Adrenal gland (tissue), 12 donors: ENCODE results near the gene FOXP2. TPM values are rescaled to one million over a fixed set of nuclear protein-coding genes. Genes with fewer than 3 reads are reported as not detected.

Source experiments
- DNase-seq, 7 donors: peaks; one replicate each; pipeline ENCODE4 v3.0.0-alpha.2; 2019 to 2020
- H3K27ac ChIP-seq, 5 donors: fragments of 200-600 bp; sonication (generic) in 4 of 5; 1 replicate in 3 of 5; 2 replicates in 2 of 5; pipeline versions ENCODE4 v1.5.1 to v1.8.0; 2016 to 2020; ENCODE audit warnings: mild to moderate bottlenecking in 1 of 5
- H3K27me3 ChIP-seq: fragments of 200-600 bp; 2 replicates; pipeline ENCODE4 v1.8.0; 2021
- H3K36me3 ChIP-seq, 2 donors: fragments of 200-600 bp; replicated peaks in 1 of 2; 1 replicate in 1 of 2; 2 replicates in 1 of 2; pipeline versions ENCODE4 v1.5.1 to v1.8.0; 2018 to 2022
- H3K4me1 ChIP-seq, 2 donors: fragments of 200-600 bp; replicated peaks in 1 of 2; 1 replicate in 1 of 2; 2 replicates in 1 of 2; pipeline versions ENCODE4 v1.5.1 to v1.8.0; 2018 to 2021
- H3K4me3 ChIP-seq, 4 donors: fragments of 200-600 bp; sonication (generic) in 3 of 4; one replicate each; pipeline ENCODE4 v1.5.1; 2016 to 2018
- H3K9me3 ChIP-seq, 3 donors: fragments of 200-600 bp; sonication (generic) in 1 of 3; replicated peaks in 1 of 3; 1 replicate in 2 of 3; 2 replicates in 1 of 3; pipeline versions ENCODE4 v1.5.1 to v1.8.0; 2016 to 2021
- CTCF ChIP-seq, 6 experiments: fragments of 450-650 bp in 4 of 6; fragments of 200-600 bp in 2 of 6; sonication (generic) in 1 of 6; IDR thresholded peaks; 1 replicate in 5 of 6; 2 replicates in 1 of 6; pipeline versions ENCODE4 v1.5.1 to v1.8.0; 2016 to 2021; ENCODE audit warnings: antibody characterized with exemption in 6 of 6, mild to moderate bottlenecking in 2 of 6, moderate library complexity in 1 of 6
- POLR2A ChIP-seq, 2 donors: fragments of 450-650 bp; IDR thresholded peaks; one replicate each; pipeline ENCODE4 v1.6.1; 2017; ENCODE audit warnings: antibody characterized with exemption in 2 of 2, mild to moderate bottlenecking in 2 of 2, moderate library complexity in 1 of 2
- WGBS, 4 donors: extraction: QIAGEN DNeasy Blood & Tissue Kit in 2 of 4; methylation state at CpG; one replicate each; pipeline versions ENCODE4 v1.1.5 to v1.1.7; 2013 to 2017; 5-methylcytosine and 5-hydroxymethylcytosine counted together
- intact Hi-C, 2 donors: fragments of 100-400 bp; cut with DNase I; formaldehyde crosslinking; loops; one replicate each; pipeline versions ENCODE4 v1.14.1 to v1.15.0; 2022 to 2023
- polyA plus RNA-seq, 3 donors: library from polyadenylated mRNA; stranded (reverse); fragments of 200-250 nt in 2 of 3; fragments of 350-450 nt in 1 of 3; fragmentation: Illumina TruSeq in 1 of 3; extraction: RNeasy Lipid Tissue Mini Kit (QIAGEN cat#74804) in 1 of 3; gene quantifications; one replicate each; pipeline ENCODE4 v1.2.3, GENCODE V29; 2013 to 2014
- total RNA-seq, 9 donors: library from RNA; depleted of rRNA in 4 of 9; stranded (reverse); fragments of >200 nt in 4 of 9; fragments of 120-200 nt in 1 of 9; fragmentation: NEBNext Ultra II Directional in 1 of 9; extraction: Animal tissue kit (Norgen Biotek cat#: 25700) in 1 of 9; gene quantifications; one replicate each; pipeline versions ENCODE4 v1.1.0 to v1.2.4, GENCODE V29; 2013 to 2023
- donor health status: healthy with polysubstance abuse.
- donor health status: Bipolar disorder and iron deficiency.
- donor health status: DM: yes; HTN: yes; CAD: no.
- donor health status: DM: no; HTN: no; CAD: no.
- donor health status: DM: no; HTN: no; CAD: no.
- donor health status: DM: yes; HTN: yes; CAD: no.

The FOXP2 gene
- total and polyA plus RNA-seq, 12 donors, result 1.1 to 14.5 (median 2.7) TPM

- no peak for DNase-seq
- WGBS, 4 donors, result 77 to 88% (median 83%) methylated on average over 1 of the region's 1 CpG
- H3K4me3 ChIP-seq, result no peak overlapping the region
- no peaks in the 10 kb centered on the region for H3K4me1 ChIP-seq
- no peaks in the 10 kb centered on the region for H3K36me3 ChIP-seq
- no peak overlapping the region for H3K27ac ChIP-seq
- H3K9me3 ChIP-seq, result no peaks in the 10 kb centered on the region
- no peak for TF ChIP-seq POLR2A (IDR thresholded peaks at IDR 0.05)
- no peak for TF ChIP-seq CTCF (IDR thresholded peaks at IDR 0.05)
- no peaks in the 10 kb centered on the region for H3K27me3 ChIP-seq
- intact Hi-C loops, result no loop called here
These were observed 107.5 kb downstream of the FOXP2 start for GRCh38 chr7:114522081-114522480.

DNA sequence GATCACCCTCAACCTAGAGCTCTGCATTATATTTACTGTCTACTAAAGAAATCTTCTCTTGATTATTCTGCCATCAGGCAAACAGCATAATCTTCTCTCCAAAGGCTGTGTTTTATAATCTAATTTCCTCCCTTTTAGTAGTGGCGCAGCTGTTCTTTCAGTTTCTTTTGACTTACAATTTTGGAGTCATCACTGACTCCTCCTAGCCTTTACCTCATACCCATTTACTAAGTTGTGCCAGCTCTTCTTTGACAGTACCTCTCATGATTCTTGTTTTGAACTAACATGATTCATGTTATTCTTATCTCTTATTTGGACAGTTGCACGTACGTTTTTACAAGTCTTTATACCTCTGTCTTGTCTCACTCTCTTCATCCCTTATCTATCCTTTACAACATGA, 113.0 kb downstream of the FOXP2 start:
- TF ChIP-seq POLR2A (IDR thresholded peaks at IDR 0.05), result no peak
- no peak for TF ChIP-seq CTCF (IDR thresholded peaks at IDR 0.05)
- no peak overlapping the region for H3K27ac ChIP-seq
- no peak overlapping the region for H3K4me3 ChIP-seq
- no peak for DNase-seq
- no peaks in the 10 kb centered on the region for H3K36me3 ChIP-seq
- intact Hi-C loops, result no loop called here
- no peaks in the 10 kb centered on the region for H3K27me3 ChIP-seq
- WGBS, 4 donors, result 49 to 58% (median 52%) methylated on average over 3 of the region's 3 CpGs
- no peaks in the 10 kb centered on the region for H3K4me1 ChIP-seq
- H3K9me3 ChIP-seq, result no peaks in the 10 kb centered on the region

GRCh38 chr7:114530057-114530611, 115.5 kb downstream of the FOXP2 start:
- H3K27ac ChIP-seq, result no peak overlapping the region
- TF ChIP-seq CTCF (IDR thresholded peaks at IDR 0.05), result no peak
- TF ChIP-seq POLR2A (IDR thresholded peaks at IDR 0.05), result no peak
- no peaks in the 10 kb centered on the region for H3K36me3 ChIP-seq
- no peaks in the 10 kb centered on the region for H3K27me3 ChIP-seq
- DNase-seq, result no peak
- no peaks in the 10 kb centered on the region for H3K4me1 ChIP-seq
- H3K9me3 ChIP-seq, result no peaks in the 10 kb centered on the region
- 65 to 71% (median 68%) methylated on average over 5 of the region's 5 CpGs for WGBS, 4 donors
- intact Hi-C loops, result no loop called here
- no peak overlapping the region for H3K4me3 ChIP-seq

DNA sequence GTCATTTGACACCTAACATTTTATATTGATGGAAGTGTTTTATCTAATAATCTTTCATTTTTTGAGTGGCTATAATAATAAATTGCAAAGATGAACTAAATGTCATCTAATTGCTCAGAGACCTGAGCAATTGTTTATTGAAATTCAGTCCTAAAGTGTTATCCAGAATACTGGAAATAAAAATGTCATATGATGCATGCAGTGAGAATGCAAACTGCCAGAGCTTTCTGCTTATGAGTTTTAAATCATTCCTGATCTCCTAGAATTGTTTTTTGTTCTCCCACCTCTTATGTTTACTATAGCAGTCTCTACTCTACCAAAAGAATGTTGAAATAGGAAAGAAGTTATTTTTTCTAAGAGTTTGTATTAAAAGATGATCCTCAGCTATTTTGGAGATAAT, 116.7 kb downstream of the FOXP2 start:
- Histone ChIP-seq H3K36me3 (no peaks in the 10 kb centered on the region), H3K27me3 (no peaks in the 10 kb centered on the region), H3K4me3 (no peak overlapping the region), H3K9me3 (no peaks in the 10 kb centered on the region), H3K4me1 (no peaks in the 10 kb centered on the region), H3K27ac (no peak overlapping the region)
- no peak for TF ChIP-seq POLR2A (IDR thresholded peaks at IDR 0.05)
- no peak for DNase-seq
- intact Hi-C loops, result no loop called here

DNA sequence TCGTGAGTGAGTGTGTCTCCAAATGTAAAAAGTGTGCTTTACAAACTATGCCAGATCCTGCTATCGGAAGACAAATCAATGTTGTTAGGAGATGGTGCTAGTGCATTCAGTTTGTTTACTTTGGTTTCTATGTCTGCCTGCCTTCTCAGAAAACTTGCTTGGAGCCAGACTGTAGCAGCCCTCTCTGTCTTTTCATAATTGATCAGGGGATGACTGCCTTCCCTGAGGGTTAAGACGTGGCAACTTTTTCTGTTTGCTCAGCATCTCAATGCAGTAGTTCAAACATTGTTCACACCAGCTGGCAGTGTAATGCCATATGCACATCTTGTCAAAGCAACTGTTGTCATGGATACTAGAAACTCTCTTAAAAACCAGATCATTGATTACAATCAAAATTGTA, 118.5 kb downstream of the FOXP2 start:
- Histone ChIP-seq H3K27me3 (no peaks in the 10 kb centered on the region), H3K27ac (no peak overlapping the region), H3K9me3 (no peaks in the 10 kb centered on the region), H3K36me3 (no peaks in the 10 kb centered on the region), H3K4me1 (no peaks in the 10 kb centered on the region), H3K4me3 (no peak overlapping the region)
- WGBS, 4 donors, result 51 to 68% (median 62%) methylated on average over 3 of the region's 3 CpGs
- TF ChIP-seq POLR2A (IDR thresholded peaks at IDR 0.05) (no peak), CTCF (IDR thresholded peaks at IDR 0.05) (no peak)
- no peak for DNase-seq
- intact Hi-C loops, result no loop called here
